ENCODE results near the gene PRSS27.

The PRSS27 gene

GRCh38 chr16:2706085-2706484 is 13.9 kb downstream of the PRSS27 start:
- no peak for DNase-seq (ENCODE audit: low spot score)
- in situ Hi-C loops (cut with MboI; ENCODE audit: low sequenced_read_pairs, unreplicated experiment): no loop called here
- no peak for TF ChIP-seq CTCF (IDR thresholded peaks at IDR 0.05; ENCODE audit: borderline replicate concordance, control extremely low read depth, extremely low read depth, insufficient read depth, missing control alignments)

GRCh38 chr16:2705351-2705750 is 14.7 kb downstream of the PRSS27 start:
- in situ Hi-C loops (cut with MboI; ENCODE audit: low sequenced_read_pairs, unreplicated experiment): no loop called here
- no peak for TF ChIP-seq CTCF (IDR thresholded peaks at IDR 0.05; ENCODE audit: borderline replicate concordance, control extremely low read depth, extremely low read depth, insufficient read depth, missing control alignments)
- DNase-seq (ENCODE audit: low spot score): no peak

GRCh38 chr16:2704983-2705275 is 15.1 kb downstream of the PRSS27 start:
- TF ChIP-seq CTCF (IDR thresholded peaks at IDR 0.05; ENCODE audit: borderline replicate concordance, control extremely low read depth, extremely low read depth, insufficient read depth, missing control alignments): no peak
- no peak for DNase-seq (ENCODE audit: low spot score)
- in situ Hi-C loops (cut with MboI; ENCODE audit: low sequenced_read_pairs, unreplicated experiment): no loop called here

- no peak for DNase-seq (ENCODE audit: low spot score)
- in situ Hi-C loops (cut with MboI; ENCODE audit: low sequenced_read_pairs, unreplicated experiment): no loop called here
- TF ChIP-seq CTCF (IDR thresholded peaks at IDR 0.05; ENCODE audit: borderline replicate concordance, control extremely low read depth, extremely low read depth, insufficient read depth, missing control alignments): no peak
These were observed 15.7 kb downstream of the PRSS27 start for GRCh38 chr16:2704166-2704982.

GRCh38 chr16:2702871-2703745 is 16.9 kb downstream of the PRSS27 start:
- TF ChIP-seq CTCF (IDR thresholded peaks at IDR 0.05; ENCODE audit: borderline replicate concordance, control extremely low read depth, extremely low read depth, insufficient read depth, missing control alignments): no peak
- in situ Hi-C loops (cut with MboI; ENCODE audit: low sequenced_read_pairs, unreplicated experiment): no loop called here
- DNase-seq (ENCODE audit: low spot score): no peak

- no peak for DNase-seq (ENCODE audit: low spot score)
- TF ChIP-seq CTCF (IDR thresholded peaks at IDR 0.05; ENCODE audit: borderline replicate concordance, control extremely low read depth, extremely low read depth, insufficient read depth, missing control alignments): no peak
- in situ Hi-C loops (cut with MboI; ENCODE audit: low sequenced_read_pairs, unreplicated experiment): no loop called here
These were observed 17.6 kb downstream of the PRSS27 start for GRCh38 chr16:2702438-2702825.
